HG02642 (cell line): ENCODE measurements around the gene RAB31.
"Not testable (repeated sequence)": the region's sequence is repeated elsewhere in the genome, so short reads cannot be mapped to it uniquely, and the experiment has no call there.

Experiments
- ATAC-seq: cut with Tn5 transposase; IDR thresholded peaks from one replicate; pipeline ENCODE4 v1.9.1; 2021; ENCODE audit warnings: mild to moderate bottlenecking; ENCODE audit not compliant: unreplicated experiment, poor library complexity

RAB31 gene

DNA sequence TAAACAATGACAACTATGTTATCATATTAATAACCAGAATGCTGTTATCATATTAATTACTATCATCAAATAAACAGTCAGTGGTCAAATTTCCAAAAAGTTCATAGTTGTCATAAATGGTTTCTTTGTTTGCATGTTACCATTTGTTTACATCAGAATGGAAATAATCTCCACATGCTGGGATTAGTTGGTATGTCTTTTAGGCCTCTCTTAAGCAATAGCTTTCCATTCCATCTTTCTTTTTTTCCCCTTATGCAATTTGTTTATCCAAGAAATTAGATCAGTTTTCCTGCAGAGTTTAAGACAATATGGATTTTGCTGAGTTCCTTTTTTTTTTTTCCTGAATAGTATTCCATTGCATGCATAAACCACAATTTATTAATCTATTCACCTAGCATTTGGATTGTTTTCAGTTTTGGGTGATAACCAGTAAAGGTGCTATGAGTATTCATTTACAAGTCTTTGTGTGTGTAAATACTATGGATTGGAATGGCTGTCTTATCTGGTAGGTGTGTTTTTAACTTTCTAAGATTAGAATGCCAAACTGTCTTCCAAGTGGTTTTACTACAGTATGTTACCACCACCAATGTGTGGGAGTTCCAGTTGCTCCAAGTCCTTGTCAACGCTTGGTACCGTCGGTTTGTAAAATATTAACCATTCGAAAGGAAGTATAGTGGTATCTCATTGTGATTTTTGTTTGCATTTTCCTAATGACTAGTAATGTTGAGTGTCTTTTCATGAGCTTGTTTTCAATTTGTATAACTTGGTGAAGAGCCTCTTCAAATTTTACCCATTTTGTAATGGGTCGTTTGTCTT lies 144.4 kb downstream of the RAB31 start:
- no peak for ATAC-seq

GRCh38 chr18:9854801-9855676 lies 146.9 kb downstream of the RAB31 start:
- no peak for ATAC-seq

- ATAC-seq: no peak
Measured at GRCh38 chr18:9855681-9856080, 147.6 kb downstream of the RAB31 start.

DNA sequence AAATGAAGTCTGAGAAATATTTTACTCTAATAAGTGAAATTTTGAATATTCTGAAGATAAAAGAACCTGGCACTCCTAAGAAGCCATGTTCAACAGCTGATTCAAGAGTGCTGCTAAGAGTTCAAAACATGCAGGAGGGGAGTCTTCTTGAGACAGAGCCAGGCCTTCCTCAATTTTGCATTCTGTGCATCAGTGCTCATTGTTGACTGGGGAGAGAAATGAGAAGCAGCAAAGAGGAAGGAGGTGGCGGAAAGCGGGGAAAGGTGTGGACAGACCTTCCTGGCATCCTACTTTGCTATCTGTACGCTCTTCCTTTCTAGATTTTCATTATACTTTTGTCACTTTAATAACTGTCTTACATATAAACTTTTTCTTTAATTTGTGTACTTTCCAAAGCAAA lies 148.0 kb downstream of the RAB31 start:
- ATAC-seq: no peak

DNA sequence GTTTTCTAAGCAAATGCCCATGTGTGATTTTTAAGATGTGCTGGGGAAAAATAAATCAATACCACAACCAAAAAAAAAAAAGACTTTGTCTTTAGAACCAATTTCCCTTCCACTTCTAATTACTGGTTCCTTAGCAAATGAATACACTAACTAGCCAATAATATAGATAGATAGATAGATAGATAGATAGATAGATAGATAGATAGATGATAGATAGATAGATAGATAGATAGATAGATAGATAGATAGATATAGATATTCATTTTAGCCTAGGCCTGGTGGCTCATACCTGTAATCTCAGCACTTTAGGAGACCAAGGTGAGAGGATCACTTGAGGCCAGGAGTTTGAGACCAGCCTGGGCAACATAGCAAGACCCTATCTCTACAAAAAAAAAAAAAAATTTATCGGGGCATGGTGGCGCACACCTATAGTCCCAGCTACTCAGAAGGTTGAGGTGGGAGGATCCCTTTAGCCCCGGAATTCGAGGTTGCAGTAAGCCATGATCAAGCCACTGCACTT lies 149.4 kb downstream of the RAB31 start:
- not testable (repeated sequence) for ATAC-seq

- no peak for ATAC-seq
Measured at GRCh38 chr18:9858642-9859041, 150.5 kb downstream of the RAB31 start.

DNA sequence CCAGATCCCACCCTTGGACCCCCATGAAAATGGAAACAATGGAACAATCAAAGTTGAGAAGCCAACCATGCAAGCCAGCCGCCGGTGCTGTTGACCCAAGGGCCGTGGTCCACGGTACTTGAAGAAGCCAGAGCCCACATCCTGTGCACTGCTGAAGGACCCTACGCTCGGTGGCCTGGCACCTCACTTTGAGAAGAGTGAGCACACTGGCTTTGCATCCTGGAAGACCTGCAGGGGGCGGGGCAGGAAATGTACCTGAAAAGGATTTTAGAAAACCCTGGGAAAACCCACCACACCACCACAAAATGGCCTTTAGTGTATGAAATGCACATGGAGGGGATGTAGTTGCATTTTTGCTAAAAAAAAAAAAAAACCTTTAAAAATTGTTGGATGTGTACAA lies 151.1 kb downstream of the RAB31 start:
- ATAC-seq: no peak

GRCh38 chr18:9860682-9861081 lies 152.6 kb downstream of the RAB31 start:
- no peak for ATAC-seq

DNA sequence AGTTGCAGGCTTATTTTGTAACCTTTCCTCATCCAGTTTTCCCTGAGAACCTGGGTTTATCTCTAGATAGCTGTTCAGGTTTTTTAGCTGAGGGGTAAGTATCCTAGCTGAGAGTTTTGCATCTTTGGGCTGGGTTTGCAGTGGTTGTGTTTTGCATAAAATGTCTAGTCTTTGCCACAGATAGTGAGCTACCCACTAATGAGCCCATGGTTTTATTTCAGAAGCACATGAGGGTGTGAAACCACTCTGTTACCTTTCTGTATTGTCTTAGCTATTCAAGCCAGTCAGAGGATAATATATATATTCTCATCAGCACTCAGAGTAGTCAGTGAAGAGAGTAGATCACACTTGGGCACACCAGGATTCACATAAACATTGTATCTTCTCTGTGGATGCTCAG lies 153.1 kb downstream of the RAB31 start:
- ATAC-seq: no peak

DNA sequence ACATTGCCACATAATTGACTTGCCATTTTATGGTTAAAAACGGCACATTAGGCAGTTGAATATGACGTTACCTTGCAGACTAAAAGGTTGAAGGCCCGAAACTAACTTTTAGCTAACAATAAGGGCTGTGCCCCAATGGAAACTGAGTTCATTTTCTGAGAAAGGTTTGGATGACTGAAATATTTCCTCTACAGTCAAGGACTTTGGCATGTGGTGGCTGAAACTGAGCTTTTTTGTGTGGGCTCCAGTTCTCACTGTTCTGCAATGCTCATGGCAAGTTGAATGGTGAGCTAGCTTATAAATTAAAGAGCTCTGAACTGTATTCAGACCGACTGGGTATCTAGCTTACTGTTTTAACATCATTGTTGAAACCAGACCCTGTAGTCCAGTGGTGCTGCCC lies 153.8 kb downstream of the RAB31 start:
- no peak for ATAC-seq

DNA sequence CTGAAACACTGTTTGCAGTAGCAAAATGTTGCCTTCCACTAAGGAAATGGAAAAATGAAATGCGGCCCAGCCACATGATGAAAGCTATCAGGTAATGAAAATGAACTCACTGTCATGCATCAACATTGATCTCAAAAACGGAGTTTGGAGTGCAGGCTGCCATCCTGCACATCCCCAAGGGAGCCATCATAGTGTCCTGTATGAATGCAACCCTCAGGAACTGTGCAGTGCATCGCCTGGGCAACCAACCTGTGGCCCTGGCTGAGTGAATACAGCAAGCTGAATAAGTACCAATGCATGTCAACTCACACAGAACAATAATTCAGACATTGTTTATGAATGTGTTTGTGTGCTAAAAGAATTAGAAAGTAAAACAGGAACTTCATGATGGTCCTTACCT lies 154.6 kb downstream of the RAB31 start:
- no peak for ATAC-seq

DNA sequence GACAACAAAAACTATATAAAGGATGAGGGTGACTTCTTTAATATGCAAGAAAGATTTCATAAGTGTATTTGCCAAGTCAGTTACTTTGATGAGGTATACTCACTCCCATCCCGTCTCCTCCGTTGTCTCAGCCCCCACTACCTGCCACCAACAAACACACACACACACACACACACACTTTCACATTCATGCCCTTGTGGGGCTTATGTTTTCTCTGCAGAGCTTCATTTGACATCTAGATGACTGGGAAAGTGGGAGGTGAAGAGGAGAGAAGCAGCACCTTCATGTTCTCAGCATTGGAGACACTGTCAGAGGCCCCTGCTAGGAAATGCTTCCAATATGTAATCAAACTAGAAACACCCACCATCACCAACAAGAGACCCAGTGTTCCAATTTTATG lies 155.2 kb downstream of the RAB31 start:
- no peak for ATAC-seq

- ATAC-seq: no peak
Measured at GRCh38 chr18:9865764-9866490, 157.8 kb downstream of the RAB31 start.

- ATAC-seq: no peak
Measured at GRCh38 chr18:9866627-9867026, 158.5 kb downstream of the RAB31 start.

- ATAC-seq: no peak
Measured at GRCh38 chr18:9867071-9867594, 159.0 kb downstream of the RAB31 start.

GRCh38 chr18:9868857-9869714 lies 161.0 kb downstream of the RAB31 start:
- no peak for ATAC-seq

GRCh38 chr18:9869715-9870430 lies 161.8 kb downstream of the RAB31 start:
- no peak for ATAC-seq

- no peak for ATAC-seq
Measured at GRCh38 chr18:9870431-9871008, 162.4 kb downstream of the RAB31 start.
